ENCODE measurements around the gene FOXP2. TPM values are rescaled to one million over a fixed set of nuclear protein-coding genes. Genes with fewer than 3 reads are reported as not detected.

The FOXP2 gene
- total RNA-seq, 1 donor from 2014 or later = 2.3 TPM

DNA sequence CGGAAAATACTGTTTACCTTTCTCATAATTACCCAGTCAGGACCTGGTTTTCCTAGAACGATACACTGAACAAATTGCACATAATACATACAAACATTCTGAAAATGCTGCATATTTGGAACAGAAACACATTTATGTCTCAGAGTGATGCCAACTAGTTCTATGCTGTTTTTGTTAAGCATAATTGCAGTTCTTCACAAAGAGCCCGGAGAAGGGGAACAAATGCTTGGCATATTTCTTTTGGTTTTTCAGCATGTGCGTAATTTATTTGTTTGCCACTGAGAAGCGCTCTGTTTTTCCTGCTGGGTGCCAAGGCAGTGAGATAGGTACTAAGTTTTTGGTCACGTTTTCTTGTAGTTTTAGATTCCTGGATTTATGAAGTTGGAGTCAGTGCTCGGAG lies 326.3 kb downstream of the FOXP2 start:
- ATAC-seq (ENCODE audit: poor library complexity) (no peak), DNase-seq (no peak)
- intact Hi-C loops (cut with DNase I) = no loop called here

DNA sequence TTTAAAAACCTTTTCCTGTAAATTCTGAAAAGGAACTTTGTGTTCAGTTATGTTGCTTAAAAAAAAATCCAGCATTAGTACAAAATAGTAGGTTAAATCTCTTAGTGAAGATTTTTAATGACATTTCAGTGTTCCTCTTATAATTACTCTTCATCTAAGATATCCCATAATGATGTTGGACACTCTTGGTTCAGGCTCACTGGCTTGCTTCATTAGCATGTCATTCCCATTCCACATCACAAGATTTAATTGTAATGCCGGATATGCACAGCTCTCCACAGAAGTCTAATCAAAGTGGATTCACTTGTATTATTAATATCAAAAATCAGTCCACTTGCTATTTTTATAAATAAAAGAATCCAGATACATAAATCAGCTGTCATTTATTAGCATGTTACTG lies 327.3 kb downstream of the FOXP2 start:
- no peak for DNase-seq
- intact Hi-C loops (cut with DNase I) = no loop called here
- no peak for ATAC-seq (ENCODE audit: poor library complexity)

Small RNA genes lying within 50 kb of the gene (microRNA-seq; reads per million reads assigned to microRNA genes)
- not detected for gene MIR3666
